Astrocyte (in vitro differentiated cells and primary cell): Measurements from ENCODE around the gene INAVA. TPM values are rescaled to one million over a fixed set of nuclear protein-coding genes. Genes with fewer than 3 reads are reported as not detected.

Experiments
- DNase-seq: peaks from one replicate; pipeline ENCODE4 v3.0.0-alpha.2; 2010; ENCODE audit warnings: low read depth
- FAIRE-seq: peaks from 2 replicates; lab custom pipeline; 2011; peaks lifted over from hg19 to GRCh38; lab: Jason Lieb, UNC
- H2AFZ ChIP-seq: 2 replicates; pipeline ENCODE4 v1.6.0; 2012; ENCODE audit warnings: low read depth, low read length, inconsistent platforms
- H3K27ac ChIP-seq: 2 replicates; pipeline ENCODE4 v1.5.1; 2011; ENCODE audit warnings: low read depth, low read length, inconsistent platforms
- H3K27me3 ChIP-seq: 2 replicates; pipeline ENCODE4 v1.6.0; 2011; ENCODE audit warnings: low read length, inconsistent platforms; ENCODE audit not compliant: insufficient read depth
- H3K36me3 ChIP-seq: 2 replicates; pipeline ENCODE4 v1.5.1; 2011; ENCODE audit warnings: low read length, inconsistent platforms; ENCODE audit not compliant: insufficient read depth
- H3K4me1 ChIP-seq: 2 replicates; pipeline ENCODE4 v1.5.1; 2011; ENCODE audit warnings: low read length, inconsistent platforms; ENCODE audit not compliant: insufficient read depth
- H3K4me2 ChIP-seq: 2 replicates; pipeline ENCODE4 v1.6.0; 2012; ENCODE audit warnings: low read length, inconsistent platforms
- H3K4me3 ChIP-seq: 2 replicates; pipeline ENCODE4 v1.5.1; 2011; ENCODE audit warnings: low read depth, mild to moderate bottlenecking, low read length, inconsistent platforms; ENCODE audit not compliant: insufficient read depth
- H3K79me2 ChIP-seq: 2 replicates; pipeline ENCODE4 v1.6.0; 2012; ENCODE audit warnings: mild to moderate bottlenecking, low read length, inconsistent platforms; ENCODE audit not compliant: insufficient read depth
- H3K9ac ChIP-seq: 2 replicates; pipeline ENCODE4 v1.6.0; 2012; ENCODE audit warnings: mild to moderate bottlenecking, low read length, inconsistent platforms
- H3K9me3 ChIP-seq: 2 replicates; pipeline ENCODE4 v1.5.1; 2012; ENCODE audit warnings: low read depth, mild to moderate bottlenecking, low read length, inconsistent platforms; ENCODE audit not compliant: insufficient read depth
- H4K20me1 ChIP-seq: 2 replicates; pipeline ENCODE4 v1.6.0; 2012; ENCODE audit warnings: low read length, inconsistent platforms; ENCODE audit not compliant: insufficient read depth
- H3K27ac Mint-ChIP-seq: one replicate; pipeline ENCODE4 v1.8.0; 2021; ENCODE audit warnings: mild to moderate bottlenecking, mixed read lengths; ENCODE audit not compliant: unreplicated experiment
- H3K27me3 Mint-ChIP-seq: one replicate; pipeline ENCODE4 v1.8.0; 2021; ENCODE audit warnings: low read depth, mixed read lengths; ENCODE audit not compliant: unreplicated experiment
- H3K36me3 Mint-ChIP-seq: one replicate; pipeline ENCODE4 v1.8.0; 2021; ENCODE audit warnings: low read depth, mixed read lengths; ENCODE audit not compliant: unreplicated experiment
- H3K4me1 Mint-ChIP-seq: one replicate; pipeline ENCODE4 v1.8.0; 2021; ENCODE audit warnings: low read depth, mixed read lengths; ENCODE audit not compliant: unreplicated experiment
- H3K4me3 Mint-ChIP-seq: one replicate; pipeline ENCODE4 v1.8.0; 2021; ENCODE audit warnings: mild to moderate bottlenecking, moderate library complexity, mixed read lengths; ENCODE audit not compliant: unreplicated experiment
- H3K9me3 Mint-ChIP-seq: one replicate; pipeline ENCODE4 v1.8.0; 2021; ENCODE audit warnings: mild to moderate bottlenecking, mixed read lengths; ENCODE audit not compliant: unreplicated experiment
- CTCF ChIP-seq: IDR thresholded peaks from 2 replicates; pipeline ENCODE4 v1.5.1; 2011; ENCODE audit warnings: low read depth, mild to moderate bottlenecking, inconsistent platforms, low read length, moderate library complexity; ENCODE audit not compliant: insufficient read depth
- EZH2 ChIP-seq: IDR thresholded peaks from 2 replicates; pipeline ENCODE4 v1.6.1; 2012; ENCODE audit warnings: mild to moderate bottlenecking, low read length, inconsistent platforms; ENCODE audit not compliant: insufficient read depth
- total RNA-seq: library from RNA; stranded (reverse); gene quantifications from 2 replicates; pipeline ENCODE4 v1.2.1, GENCODE V29; 2021

The INAVA gene
- total RNA-seq, 1 donor from 2014 or later = 10.3 TPM

- FAIRE-seq (no peak), DNase-seq (no peak)
- no peaks in the 10 kb centered on the region for H3K27me3 ChIP-seq
- Mint-ChIP-seq H3K27ac (no peak overlapping the region), H3K9me3 (no peaks in the 10 kb centered on the region), H3K4me1 (peaks cover 5% of the 10 kb centered on the region), H3K4me3 (no peak overlapping the region), H3K36me3 (no peaks in the 10 kb centered on the region), H3K27me3 (peaks cover 5% of the 10 kb centered on the region)
- H3K4me1 ChIP-seq = no peaks in the 10 kb centered on the region
- no peaks in the 10 kb centered on the region for H3K36me3 ChIP-seq
- no peaks in the 10 kb centered on the region for H3K79me2 ChIP-seq
- H3K4me2 ChIP-seq = no peak overlapping the region
- H2AFZ ChIP-seq = no peak overlapping the region
- TF ChIP-seq EZH2 (no peak), CTCF (no peak)
- H3K9me3 ChIP-seq = no peaks in the 10 kb centered on the region
- no peak overlapping the region for H3K4me3 ChIP-seq
- no peaks in the 10 kb centered on the region for H4K20me1 ChIP-seq
- H3K27ac ChIP-seq = no peak overlapping the region
- H3K9ac ChIP-seq = no peak overlapping the region
Measured at GRCh38 chr1:200918006-200918405, 23.3 kb downstream of the INAVA start.

GRCh38 chr1:200919386-200919785, 24.7 kb downstream of the INAVA start:
- no peaks in the 10 kb centered on the region for H3K36me3 Mint-ChIP-seq
- Histone ChIP-seq H3K4me2 (no peak overlapping the region), H4K20me1 (no peaks in the 10 kb centered on the region), H2AFZ (no peak overlapping the region), H3K36me3 (no peaks in the 10 kb centered on the region), H3K4me1 (no peaks in the 10 kb centered on the region), H3K27me3 (no peaks in the 10 kb centered on the region), H3K27ac (no peak overlapping the region), H3K9ac (no peak overlapping the region), H3K79me2 (no peaks in the 10 kb centered on the region), H3K9me3 (no peaks in the 10 kb centered on the region), H3K4me3 (no peak overlapping the region)
- peaks cover 5% of the 10 kb centered on the region for H3K27me3 Mint-ChIP-seq
- peaks cover 8% of the 10 kb centered on the region for H3K4me1 Mint-ChIP-seq
- TF ChIP-seq EZH2 (no peak), CTCF (no peak)
- no peak for FAIRE-seq
- no peak overlapping the region for H3K4me3 Mint-ChIP-seq
- H3K9me3 Mint-ChIP-seq = no peaks in the 10 kb centered on the region
- DNase-seq = no peak
- H3K27ac Mint-ChIP-seq = no peak overlapping the region

- Histone ChIP-seq H3K9ac (no peak overlapping the region), H2AFZ (no peak overlapping the region), H3K27me3 (no peaks in the 10 kb centered on the region), H3K79me2 (no peaks in the 10 kb centered on the region), H3K36me3 (no peaks in the 10 kb centered on the region), H3K27ac (no peak overlapping the region), H3K4me3 (no peak overlapping the region), H4K20me1 (no peaks in the 10 kb centered on the region), H3K9me3 (no peaks in the 10 kb centered on the region), H3K4me1 (no peaks in the 10 kb centered on the region), H3K4me2 (no peak overlapping the region)
- H3K36me3 Mint-ChIP-seq = no peaks in the 10 kb centered on the region
- H3K4me1 Mint-ChIP-seq = peaks cover 10% of the 10 kb centered on the region
- no peak overlapping the region for H3K4me3 Mint-ChIP-seq
- H3K27me3 Mint-ChIP-seq = peaks cover 5% of the 10 kb centered on the region
- no peaks in the 10 kb centered on the region for H3K9me3 Mint-ChIP-seq
- TF ChIP-seq EZH2 (no peak), CTCF (no peak)
- no peak for DNase-seq
- no peak overlapping the region for H3K27ac Mint-ChIP-seq
- FAIRE-seq = no peak
Measured at GRCh38 chr1:200921571-200922110, 26.9 kb downstream of the INAVA start.
